ENCODE results near the gene NDNF. TPM values are rescaled to one million over a fixed set of nuclear protein-coding genes. Genes with fewer than 3 reads are reported as not detected.

NDNF gene
- total RNA-seq, 1 donor from 2014 or later: 45.2 TPM

DNA sequence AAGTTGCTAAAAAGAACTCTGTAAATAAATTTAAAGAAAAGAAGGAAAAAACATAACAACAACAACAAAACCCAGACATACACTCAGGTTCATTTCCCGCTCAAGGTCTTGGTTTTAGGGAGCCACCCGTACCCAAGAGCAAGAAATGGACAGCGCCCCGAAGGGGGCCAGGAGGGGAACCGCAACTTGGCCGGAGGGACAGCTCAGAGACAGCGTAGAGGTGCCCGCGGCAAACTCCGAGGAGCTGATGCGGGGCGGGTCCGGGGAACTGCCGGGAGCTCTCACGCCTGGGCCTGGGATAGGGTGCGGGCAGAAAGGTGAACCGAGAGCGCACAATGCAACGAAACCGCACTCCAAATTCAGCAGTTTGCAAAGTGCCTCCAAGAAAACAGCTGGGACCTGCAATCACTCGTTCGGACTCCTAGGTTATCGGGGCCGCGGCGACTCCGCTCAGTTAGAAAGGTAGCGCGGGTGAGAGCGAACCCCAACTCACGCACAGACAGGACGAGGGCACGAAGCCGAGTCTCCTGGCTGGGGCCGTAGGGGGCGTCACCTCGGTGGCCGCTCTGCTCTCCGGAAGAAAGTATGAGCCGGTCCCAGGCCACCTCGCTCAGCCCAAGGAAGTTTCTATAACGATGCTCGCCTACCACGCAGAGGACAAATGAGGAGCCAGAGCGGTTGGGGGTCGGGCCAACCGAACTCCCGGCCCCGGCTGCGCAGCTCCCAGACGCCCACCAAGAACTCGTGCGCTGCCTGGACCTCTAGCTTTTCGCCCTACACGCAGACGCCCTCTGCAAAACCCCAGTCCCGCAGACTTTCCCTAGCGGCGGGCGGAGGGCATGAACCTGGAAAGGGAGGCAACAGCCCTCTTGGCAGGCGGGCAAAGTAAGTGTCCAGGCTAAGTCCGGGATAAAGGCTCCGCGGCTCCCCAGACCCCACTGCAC, 1.4 kb downstream of the NDNF start:
- DNase-seq (ENCODE audit: low spot score): peak; percentile 40

DNA sequence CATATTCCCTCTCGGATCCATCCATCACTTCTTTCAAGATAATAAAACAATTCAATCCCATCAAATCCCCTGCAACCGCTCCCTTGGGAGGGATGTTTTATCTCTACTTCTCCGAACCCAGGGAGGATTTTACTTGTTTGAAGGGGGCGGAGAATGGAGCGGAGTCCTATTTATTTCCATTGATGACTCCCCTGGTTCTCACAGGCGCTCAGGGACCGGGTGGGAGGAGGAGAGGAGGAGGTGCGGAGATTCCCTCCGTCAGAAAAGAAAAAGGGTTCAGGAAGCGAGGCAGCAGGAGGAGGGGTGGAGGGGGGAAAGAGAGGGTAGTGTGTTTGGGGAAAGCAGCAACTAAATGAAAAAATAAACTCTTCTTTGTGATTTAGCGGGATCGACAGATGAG, 2.1 kb downstream of the NDNF start:
- no peak for DNase-seq (ENCODE audit: low spot score)

DNA sequence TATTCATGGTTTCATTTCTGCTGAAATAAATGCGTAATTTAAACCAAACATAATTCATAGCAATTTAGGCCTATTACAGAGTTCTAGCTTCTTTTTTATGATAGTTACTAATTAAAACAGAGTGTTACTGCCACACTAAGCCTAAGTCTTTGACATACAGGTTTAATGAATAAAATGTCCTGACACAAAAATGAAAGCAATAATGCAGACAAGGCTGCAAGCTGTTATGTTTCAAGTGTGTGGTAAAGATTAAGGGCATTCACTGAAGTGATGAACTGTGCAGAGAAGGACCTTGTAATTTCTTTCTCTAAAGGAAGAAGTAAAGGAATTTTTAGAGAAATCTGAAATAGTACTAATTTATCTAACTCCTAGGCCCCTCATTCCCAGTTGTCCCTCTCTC, 2.9 kb downstream of the NDNF start:
- no peak for DNase-seq (ENCODE audit: low spot score)

DNA sequence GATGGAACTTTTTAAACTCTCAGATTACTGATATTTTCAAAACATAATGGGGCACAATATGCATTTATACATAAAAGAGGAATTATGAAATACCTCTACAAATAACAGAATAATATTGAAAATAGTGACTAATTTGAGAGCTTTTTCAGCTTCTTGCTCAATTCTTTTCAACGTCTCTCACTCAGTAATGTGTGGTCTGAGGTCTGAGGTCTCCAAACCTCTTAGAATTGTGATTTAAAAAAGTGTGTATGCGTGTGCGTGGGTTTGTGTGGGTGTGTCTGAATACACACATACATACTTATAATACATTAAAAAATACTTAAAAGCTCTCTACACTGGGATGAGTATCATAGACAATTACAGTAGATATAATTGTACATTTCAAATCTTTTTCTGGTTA, 7.9 kb downstream of the NDNF start:
- no peak for DNase-seq (ENCODE audit: low spot score)

DNA sequence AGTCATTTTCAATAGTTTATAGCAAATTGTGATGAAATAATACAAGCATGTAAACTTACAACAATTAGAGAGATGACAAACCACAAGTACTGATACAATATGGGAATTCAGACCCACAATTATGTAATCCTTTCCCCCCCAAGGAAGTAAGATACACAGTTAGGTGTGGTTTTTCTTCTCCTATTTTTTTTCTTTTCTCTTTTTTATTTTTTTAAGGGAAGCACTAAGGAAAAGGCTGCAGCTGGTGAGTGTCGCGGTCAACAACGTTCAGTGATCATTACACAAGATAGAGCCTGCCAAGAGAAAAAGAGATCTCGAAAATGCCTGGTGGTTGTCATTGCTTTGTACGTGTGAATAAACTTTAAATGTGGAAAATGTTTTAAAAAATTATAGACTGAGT, 9.8 kb downstream of the NDNF start:
- DNase-seq (ENCODE audit: low spot score): no peak

DNA sequence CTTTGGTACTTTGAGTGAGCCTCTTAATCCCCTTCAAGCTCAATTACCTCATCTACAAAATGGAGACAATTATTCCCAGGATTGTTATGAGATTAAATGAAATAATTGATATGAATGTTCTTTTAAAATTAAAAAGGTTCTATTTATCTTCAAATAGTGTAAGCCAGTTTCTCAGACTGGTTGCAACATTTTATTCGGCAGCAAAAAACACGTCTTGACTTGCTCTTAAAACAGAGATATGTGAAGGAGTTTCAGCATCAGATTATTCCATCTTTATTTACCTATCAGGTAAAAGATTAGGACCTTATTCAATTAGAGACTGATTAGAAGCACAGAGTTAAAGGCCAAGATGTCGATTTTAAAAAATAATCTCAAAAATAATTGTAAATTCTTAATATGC, 10.5 kb downstream of the NDNF start:
- DNase-seq (ENCODE audit: low spot score): no peak

DNA sequence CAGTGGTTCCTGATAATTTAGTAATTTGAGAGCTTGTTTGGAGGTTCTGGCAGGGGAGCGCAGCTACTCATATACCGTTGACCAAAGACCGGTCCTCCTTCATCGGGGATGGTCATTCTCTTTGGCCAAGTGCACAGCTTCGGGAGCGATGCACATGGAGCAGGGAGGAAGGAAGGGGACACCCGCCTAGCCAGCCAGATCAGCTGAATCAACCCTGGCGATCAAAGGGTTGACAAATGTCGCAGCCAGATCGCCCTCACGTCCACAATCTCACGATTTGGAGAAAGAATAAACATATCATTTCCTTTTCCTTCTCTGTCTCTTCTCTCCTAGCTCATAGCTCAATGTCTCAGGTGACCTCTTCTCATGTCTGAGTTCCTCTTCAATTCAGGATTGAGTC, 11.1 kb downstream of the NDNF start:
- DNase-seq (ENCODE audit: low spot score): no peak

DNA sequence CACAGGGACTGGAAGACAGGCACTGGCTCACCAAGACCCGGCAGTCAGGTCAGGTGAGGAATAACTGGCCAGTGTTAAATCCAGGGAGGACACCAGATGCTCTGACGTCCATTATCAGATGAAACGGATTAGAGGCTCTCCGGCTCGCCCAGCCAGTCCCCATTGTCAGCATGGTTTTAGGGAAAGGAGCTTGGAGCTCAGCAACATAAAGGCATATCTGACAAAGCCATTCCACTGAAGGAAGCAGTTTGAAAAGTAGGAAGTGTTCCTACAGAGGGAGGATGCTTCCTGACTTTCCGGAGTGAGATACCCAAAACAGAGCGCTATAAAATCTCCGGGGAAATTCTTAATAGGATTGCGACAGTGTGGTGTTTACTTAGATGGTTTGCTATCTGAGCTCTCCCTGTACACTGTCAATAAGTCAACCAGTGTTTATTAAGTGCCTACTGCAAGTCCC, 14.8 kb downstream of the NDNF start:
- no peak for DNase-seq (ENCODE audit: low spot score)

DNA sequence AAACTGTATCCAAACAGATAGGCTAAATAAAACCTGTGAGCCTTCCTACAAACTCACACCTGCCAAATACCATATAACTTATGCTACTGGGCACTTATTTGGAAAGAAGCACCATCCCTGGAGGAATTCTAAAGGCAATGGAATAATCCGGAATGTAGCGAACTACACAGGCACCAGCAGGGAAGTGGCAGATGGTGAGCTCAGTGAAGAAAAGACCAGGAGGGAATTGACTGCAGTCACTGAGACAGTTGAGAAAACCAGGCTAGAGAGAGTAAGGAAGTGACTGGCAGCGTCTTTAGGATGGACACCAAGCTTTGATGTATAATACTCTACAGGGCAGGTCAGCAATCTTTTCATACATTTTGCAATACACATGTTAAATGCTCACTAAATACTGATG, 16.3 kb downstream of the NDNF start:
- no peak for DNase-seq (ENCODE audit: low spot score)

DNA sequence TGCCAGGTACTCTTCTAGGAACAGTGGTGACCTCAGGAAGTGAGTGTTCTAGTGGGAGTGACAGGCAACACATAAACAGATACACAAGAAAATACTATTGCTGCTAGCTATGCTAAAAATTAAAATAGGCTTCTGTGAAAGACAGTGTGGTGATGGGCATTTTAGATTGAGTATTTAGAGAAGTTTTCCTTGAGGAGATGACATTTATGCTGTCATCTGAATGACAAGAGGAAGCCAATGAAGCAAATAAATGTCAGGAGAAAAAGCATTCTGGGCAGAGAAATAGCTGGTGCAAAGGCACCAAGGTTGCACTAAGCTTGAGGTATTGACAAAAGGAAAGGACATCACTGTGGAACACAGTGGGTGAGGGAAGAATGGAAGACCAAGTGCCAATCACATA, 18.0 kb downstream of the NDNF start:
- DNase-seq (ENCODE audit: low spot score): no peak

DNA sequence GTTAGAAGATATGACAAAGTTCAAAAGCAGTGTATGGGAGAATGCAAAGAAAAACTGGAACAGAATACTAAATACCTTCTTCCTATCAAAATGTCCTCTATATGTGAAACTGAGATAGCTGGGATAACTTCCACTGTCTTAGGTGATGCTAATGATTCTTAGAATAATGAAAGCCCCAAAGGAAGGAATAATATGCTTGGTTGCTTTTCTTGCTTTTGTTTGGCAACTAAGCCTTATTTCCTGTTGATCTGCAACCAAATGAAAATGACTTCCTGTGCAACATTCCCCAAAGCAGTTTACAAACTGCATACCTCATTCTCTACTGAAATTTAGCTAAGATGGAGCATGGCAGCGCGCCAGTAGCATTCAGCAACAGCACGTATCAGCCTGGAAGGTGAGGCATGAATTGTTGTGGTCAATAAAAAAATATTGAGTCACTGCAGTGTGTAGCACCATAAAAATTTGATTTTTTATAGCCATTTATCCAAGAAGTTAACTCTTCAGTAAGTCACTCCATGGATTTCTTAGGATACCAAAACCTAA, 18.7 kb downstream of the NDNF start:
- no peak for DNase-seq (ENCODE audit: low spot score)

DNA sequence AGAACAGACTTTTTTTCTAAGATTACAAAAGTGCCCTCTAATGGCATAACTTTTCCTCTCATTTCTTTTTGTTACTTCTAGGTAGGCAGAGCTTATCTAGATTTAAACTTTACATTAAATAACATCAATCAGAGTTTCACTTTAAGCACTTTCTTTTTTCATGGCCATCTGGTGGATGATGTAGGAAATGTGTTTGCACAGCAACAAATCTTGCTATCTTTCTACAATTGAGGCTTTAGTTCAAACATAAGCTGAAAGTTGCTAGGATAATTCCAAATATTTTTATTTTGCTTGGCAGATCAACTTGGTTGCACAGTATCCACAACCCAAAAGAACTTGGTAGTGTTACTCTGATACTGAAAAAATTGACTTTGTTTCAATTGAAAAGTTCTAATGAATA, 22.0 kb downstream of the NDNF start:
- no peak for DNase-seq (ENCODE audit: low spot score)

DNA sequence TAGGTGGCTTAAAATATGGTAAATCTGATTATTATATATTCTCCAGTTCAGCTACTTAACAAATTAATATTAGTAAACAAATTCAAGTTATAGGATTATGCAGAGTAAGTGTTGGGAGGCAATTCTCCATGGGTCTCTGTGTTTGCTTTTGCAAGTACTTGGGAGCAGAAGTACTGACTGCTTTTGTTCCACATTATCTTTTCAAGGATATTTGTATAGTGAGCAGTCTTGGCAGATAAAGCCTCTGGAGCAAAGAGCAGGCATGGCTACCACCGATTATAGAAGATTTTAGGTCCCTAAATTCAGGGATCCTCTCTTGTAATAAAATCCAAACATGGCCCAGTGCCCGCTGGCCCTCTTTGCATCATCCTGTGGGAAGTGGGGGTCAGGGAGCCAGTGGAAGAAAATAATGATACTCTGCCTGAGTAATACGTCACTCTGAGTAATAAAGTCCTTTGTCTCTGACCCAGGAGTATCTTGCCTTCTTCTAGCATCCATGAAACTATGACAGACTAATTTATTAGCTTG, 23.2 kb downstream of the NDNF start:
- no peak for DNase-seq (ENCODE audit: low spot score)

DNA sequence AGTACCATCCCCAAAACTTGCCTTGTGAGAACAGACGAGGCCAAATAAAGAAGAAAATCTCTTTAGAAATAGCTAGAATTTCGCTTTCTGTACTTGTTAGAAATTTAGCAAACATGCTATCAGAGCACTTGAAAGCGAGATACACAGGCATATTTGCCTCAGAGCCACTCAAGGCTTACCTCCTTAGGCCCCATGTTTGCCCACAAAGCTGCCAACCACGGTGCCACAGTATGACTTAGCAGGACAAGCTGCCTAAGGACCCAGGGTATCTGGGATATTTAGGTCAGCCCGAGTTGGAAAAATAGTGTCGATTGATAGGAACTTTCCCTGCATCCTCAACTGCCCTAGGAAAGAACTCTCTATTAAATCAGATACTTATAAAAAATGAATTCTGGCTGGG, 24.2 kb downstream of the NDNF start:
- no peak for DNase-seq (ENCODE audit: low spot score)

DNA sequence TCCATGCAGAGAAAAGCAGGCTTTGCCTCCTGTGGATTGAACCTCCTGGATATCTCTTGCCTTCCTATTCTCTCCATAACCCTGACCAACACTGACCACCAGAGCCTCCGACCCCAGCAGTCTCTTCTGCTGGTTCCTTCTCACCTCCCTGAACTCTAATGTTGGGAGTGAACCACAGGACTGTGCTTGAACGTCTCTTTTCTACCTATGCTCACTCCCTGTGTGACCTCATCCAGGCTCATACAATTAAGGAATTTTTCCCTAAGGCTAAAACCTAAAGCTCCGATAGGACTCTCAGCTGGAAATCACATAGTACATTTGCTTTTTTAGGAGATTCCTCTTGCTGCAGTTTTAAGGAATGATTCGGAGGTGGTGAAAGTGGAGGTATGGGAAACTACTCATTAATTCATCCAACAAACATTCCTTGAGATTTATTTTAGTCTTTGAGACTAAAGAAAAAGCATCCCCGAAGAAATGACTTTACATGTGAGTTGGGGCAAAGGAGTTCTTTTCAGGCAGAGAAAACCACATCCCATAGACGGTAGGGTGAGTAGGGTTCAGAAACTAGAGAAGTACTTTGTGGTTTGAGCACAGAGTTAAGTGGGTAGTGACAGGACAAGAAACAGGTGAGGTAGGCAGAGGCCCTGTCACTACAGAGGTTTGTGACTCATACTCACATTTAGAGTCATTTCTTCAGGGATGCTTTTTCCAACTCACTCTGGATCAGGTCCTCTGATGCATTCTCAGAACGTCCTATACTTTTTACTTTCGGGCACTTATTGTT, 30.8 kb downstream of the NDNF start:
- DNase-seq (ENCODE audit: low spot score): no peak

DNA sequence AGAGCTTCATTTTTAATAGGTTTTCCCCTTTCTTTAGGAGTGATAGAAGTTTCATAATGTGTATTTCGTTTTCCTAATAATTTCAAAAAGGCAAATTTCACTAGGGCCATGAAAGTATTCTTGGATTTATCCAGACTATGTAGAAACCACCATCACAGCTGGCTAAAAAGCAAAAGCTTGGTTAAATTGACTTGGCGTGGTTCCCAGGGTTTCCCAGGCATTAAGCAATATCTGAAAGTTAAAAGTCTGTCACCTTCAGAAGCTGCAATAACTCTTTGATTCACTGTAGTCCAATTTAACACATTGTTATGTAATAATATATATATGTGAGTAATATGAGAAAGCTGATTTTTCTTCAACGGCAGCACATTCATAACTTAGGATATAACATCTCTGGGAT, 38.3 kb downstream of the NDNF start:
- DNase-seq (ENCODE audit: low spot score): no peak

DNA sequence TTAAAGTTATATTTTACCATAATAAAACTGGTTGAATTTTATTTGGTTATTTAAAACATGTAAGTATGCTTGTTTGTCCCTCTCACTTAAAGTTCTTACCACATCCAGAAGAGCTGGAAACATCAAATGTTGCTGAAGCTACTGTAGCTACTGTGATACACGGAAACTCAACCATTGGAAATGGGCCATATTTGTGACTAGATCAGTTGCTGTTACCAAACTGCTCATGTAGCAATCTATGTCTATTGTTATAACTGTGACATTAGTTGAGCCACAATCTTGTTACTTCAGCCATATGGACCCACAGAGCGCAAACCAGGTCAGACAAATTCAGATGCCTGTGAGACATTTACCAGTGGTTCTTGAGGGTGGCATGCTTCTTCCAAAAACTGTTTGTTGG, 41.6 kb downstream of the NDNF start:
- no peak for DNase-seq (ENCODE audit: low spot score)

DNA sequence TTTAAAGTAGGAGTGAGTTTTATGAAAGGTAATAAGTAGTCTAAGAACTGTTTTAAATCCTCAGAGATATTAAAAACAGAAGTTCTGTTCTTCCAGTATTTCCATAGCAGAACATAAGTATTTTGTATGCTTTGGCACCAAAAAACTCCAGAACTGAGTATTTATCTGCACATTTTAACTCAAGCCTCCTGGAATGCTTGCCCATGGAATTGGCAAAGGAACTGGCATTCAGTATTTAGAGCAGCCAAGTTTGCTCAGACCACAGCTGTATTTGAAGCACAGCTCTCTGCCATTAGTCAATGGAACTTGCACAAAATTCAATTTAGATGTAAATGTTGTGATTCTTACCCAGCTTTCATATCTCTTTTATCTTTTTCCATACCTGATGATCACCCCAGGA, 42.2 kb downstream of the NDNF start:
- DNase-seq (ENCODE audit: low spot score): no peak

DNA sequence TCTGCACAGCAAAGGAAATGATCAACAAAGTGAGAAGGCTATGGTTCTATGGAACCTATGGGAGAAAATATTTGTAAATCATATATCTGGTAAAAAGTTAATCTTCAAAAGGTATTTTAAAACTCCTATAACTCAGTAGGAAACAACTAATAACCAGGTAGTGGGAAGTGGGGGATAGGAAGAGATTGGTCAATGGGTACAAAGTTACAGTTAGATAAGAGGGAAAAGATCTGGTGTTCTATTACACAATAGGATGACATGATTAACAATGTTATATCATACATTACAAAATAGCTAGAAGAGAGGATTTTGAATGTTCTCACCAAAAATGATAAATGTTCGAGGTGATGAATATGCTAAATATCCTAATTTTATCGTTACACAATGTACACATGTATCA, 46.3 kb downstream of the NDNF start:
- no peak for DNase-seq (ENCODE audit: low spot score)

DNA sequence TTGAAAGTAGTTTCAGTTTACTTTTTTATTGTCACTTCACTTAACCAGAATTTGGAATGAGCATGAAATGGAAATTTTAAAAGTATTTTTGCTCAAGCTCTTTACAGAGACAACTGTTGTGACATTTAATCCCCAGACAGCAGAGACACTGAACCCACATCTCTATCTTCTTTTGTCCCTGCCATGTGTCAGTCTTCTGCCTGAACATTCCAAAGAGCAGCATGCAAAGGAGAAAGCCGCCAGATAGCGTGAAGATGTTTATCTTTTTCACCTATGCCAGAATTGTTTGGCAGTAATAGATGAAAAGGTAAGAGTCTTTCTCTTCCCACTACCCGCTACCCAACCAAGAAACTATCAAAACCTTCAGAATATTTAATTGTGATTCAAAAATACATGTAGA, 46.8 kb downstream of the NDNF start:
- no peak for DNase-seq (ENCODE audit: low spot score)

DNA sequence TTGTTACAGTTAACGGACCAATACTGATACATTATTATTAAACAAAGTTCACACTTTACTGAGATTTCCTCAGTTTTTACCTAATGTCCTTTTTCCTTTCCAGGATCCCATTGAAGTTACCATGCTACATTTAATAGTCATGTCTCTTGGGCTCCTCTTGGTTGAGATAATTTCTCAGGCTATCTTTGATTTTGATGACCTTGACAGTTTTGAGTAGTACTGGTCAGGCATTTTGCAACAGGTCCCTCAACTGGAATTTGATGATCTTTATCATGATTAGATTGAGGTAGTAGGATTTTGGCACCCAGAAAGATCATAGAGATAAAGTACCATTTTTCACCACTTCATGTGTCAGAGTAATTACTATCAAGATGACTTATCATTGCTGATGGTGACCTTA, 53.8 kb downstream of the NDNF start:
- DNase-seq (ENCODE audit: low spot score): no peak

DNA sequence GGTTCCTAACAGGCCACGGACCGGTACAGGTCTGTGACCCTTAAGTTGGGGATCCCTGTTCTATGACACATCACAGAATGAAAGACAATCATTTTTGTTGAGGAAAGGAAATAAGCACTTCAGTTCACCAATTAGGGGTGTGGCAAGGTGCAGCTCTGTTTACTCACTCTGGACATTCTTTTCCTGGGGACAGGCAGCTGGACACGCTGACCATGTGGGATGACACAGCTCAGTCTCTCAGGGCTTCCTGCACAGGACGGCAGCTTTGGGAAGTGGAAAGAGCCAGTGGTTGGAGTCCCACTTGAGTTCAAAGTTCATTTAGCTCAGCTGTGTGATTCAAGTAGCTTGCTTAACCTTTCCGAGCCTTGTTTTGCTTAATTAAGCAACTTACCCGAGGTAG, 55.7 kb downstream of the NDNF start:
- DNase-seq (ENCODE audit: low spot score): peak; percentile 14

DNA sequence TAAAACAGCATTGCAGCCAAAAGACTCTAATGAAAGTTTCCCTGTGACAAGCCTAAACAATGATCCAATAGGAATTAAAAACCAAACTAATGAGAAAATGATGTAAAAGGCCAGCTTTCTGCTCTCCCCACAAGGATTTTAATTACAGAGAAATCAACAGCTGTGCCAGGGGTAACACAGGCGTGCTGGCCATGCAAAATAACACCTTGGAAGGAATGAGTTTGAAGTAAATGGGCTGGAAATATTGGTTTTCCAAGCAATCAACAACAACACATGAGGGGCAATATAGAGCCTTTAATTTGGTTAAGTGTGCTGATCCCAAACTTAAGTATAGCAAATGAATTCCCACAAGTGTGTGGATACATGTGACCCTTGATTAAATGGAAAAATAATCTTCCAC, 56.9 kb downstream of the NDNF start:
- no peak for DNase-seq (ENCODE audit: low spot score)
